ENCODE measurements around the gene SPRR3.
"Not testable (repeated sequence)": the region's sequence is repeated elsewhere in the genome, so short reads cannot be mapped to it uniquely, and the experiment has no call there.

SPRR3 gene

GRCh38 chr1:152983743-152984142 lies 17.8 kb upstream of the SPRR3 start, which contains the start of gene SPRR1A:
Gene SPRR1A (plus strand): TSS chr1:152984081. CDS start chr1:152985231, 1,150 bp downstream.
- no peak for DNase-seq (ENCODE audit: low read depth in 2 of 2)

GRCh38 chr1:152986578-152986977 lies 15.0 kb upstream of the SPRR3 start:
- no peak for DNase-seq (ENCODE audit: low read depth in 2 of 2)

- DNase-seq (ENCODE audit: low read depth in 2 of 2): no peak
Observed at GRCh38 chr1:152993186-152993585, 8.4 kb upstream of the SPRR3 start.

- no peak for DNase-seq (ENCODE audit: low read depth in 2 of 2)
Observed at GRCh38 chr1:152995842-152996241, 5.7 kb upstream of the SPRR3 start.

GRCh38 chr1:152996633-152997400 lies 4.7 kb upstream of the SPRR3 start:
- no peak for DNase-seq (ENCODE audit: low read depth in 2 of 2)

- no peak for DNase-seq (ENCODE audit: low read depth in 2 of 2)
Observed at GRCh38 chr1:152997901-152998300, 3.6 kb upstream of the SPRR3 start.

GRCh38 chr1:152998476-152998875 lies 3.1 kb upstream of the SPRR3 start:
- no peak for DNase-seq (ENCODE audit: low read depth in 2 of 2)

GRCh38 chr1:152999818-153000217 lies 1.7 kb upstream of the SPRR3 start:
- DNase-seq (ENCODE audit: low read depth in 2 of 2): no peak

- DNase-seq (ENCODE audit: low read depth in 2 of 2): no peak
Observed at GRCh38 chr1:153000294-153000693, 1.3 kb upstream of the SPRR3 start.

- DNase-seq (ENCODE audit: low read depth in 2 of 2): not testable (repeated sequence)
Observed at GRCh38 chr1:153011235-153011758, 9.7 kb downstream of the SPRR3 start.

GRCh38 chr1:153021829-153022228 lies 20.3 kb downstream of the SPRR3 start:
- DNase-seq (ENCODE audit: low read depth in 2 of 2): not testable (repeated sequence)

- DNase-seq (ENCODE audit: low read depth in 2 of 2): not testable (repeated sequence)
Observed at GRCh38 chr1:153022340-153022739, 20.8 kb downstream of the SPRR3 start.

GRCh38 chr1:153023109-153023508 lies 21.6 kb downstream of the SPRR3 start:
- no peak for DNase-seq (ENCODE audit: low read depth in 2 of 2)

- DNase-seq (ENCODE audit: low read depth in 2 of 2): no peak
Observed at GRCh38 chr1:153024413-153024812, 22.9 kb downstream of the SPRR3 start.

GRCh38 chr1:153025797-153026196 lies 24.2 kb downstream of the SPRR3 start:
- no peak for DNase-seq (ENCODE audit: low read depth in 2 of 2)

- no peak for DNase-seq (ENCODE audit: low read depth in 2 of 2)
Observed at GRCh38 chr1:153028766-153029165, 27.2 kb downstream of the SPRR3 start.

GRCh38 chr1:153030895-153031294 lies 29.3 kb downstream of the SPRR3 start, which contains the start of gene SPRR1B:
Gene SPRR1B (plus strand): TSS chr1:153031203. CDS start chr1:153032346, 1,143 bp downstream.
- no peak for DNase-seq (ENCODE audit: low read depth in 2 of 2)

- DNase-seq (ENCODE audit: low read depth in 2 of 2): no peak
Observed at GRCh38 chr1:153032073-153032472, 30.5 kb downstream of the SPRR3 start.

- DNase-seq (ENCODE audit: low read depth in 2 of 2): no peak
Observed at GRCh38 chr1:153032677-153033308, 31.2 kb downstream of the SPRR3 start.

- no peak for DNase-seq (ENCODE audit: low read depth in 2 of 2)
Observed at GRCh38 chr1:153035211-153035610, 33.7 kb downstream of the SPRR3 start.

GRCh38 chr1:153040950-153041631 lies 39.5 kb downstream of the SPRR3 start, which contains the start of gene SPRR2D:
Gene SPRR2D (minus strand): TSS chr1:153041120. CDS start chr1:153040346, 774 bp downstream.
- DNase-seq (ENCODE audit: low read depth in 2 of 2): no peak

- no peak for DNase-seq (ENCODE audit: low read depth in 2 of 2)
Observed at GRCh38 chr1:153049211-153049610, 47.7 kb downstream of the SPRR3 start.

All from activated CD8-positive, alpha-beta memory T cell treated with anti-CD3 and anti-CD28 coated beads for 4 hours (primary cell).